AG09309 (cell line): ENCODE results near the gene RPRD1A.

Source experiments
- DNase-seq: peaks from one replicate; pipeline ENCODE4 v3.0.0-alpha.2; 2010; ENCODE audit warnings: low read depth
- H3K4me3 ChIP-seq: 2 replicates; pipeline ENCODE4 v1.5.1; 2011; ENCODE audit warnings: mild to moderate bottlenecking, low read depth, low read length, moderate library complexity; ENCODE audit not compliant: control insufficient read depth
- CTCF ChIP-seq: IDR thresholded peaks from 2 replicates; pipeline ENCODE4 v1.5.1; 2011; ENCODE audit warnings: mild to moderate bottlenecking, low read depth, low read length, inconsistent platforms; ENCODE audit not compliant: insufficient read depth, control insufficient read depth; ENCODE audit errors: missing control alignments

Gene RPRD1A

DNA sequence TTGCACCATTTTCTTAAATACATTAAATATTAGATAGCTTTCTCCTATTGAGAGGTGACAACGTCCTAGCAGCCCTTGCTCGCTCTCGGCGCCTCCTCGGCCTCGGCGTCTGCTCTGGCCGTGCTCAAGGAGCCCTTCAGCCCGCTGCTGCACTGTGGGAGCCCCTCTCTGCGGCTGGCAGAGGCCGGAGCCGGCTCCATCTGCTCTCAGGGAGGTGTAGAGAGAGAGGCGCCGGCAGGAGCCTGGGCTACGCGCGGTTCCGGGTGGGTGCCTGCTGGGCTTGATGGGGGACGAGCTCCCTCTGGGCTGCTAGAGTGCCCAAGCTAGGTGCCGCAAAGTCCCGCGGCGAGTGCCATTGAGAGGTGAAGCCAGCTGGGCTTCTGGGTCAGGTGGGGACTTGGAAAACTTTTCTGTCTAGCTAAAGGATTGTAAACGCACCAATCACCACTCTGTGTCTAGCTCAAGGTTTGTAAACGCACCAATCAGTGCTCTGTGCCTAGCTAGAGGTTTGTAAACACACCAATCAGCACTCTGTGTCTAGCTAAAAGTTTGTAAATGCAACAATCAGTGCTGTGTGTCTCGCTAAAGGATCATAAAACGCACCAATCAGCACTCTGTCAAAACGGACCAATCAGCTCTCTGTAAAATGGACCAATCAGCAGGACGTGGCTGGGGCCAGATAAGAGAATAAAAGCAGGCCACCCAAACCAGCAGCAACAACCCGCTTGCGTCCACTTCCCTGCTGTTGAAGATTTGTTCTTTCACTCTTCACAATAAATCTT lies 3.1 kb downstream of the RPRD1A start:
- no peak overlapping the region for H3K4me3 ChIP-seq
- DNase-seq: no peak
- no peak for TF ChIP-seq CTCF

DNA sequence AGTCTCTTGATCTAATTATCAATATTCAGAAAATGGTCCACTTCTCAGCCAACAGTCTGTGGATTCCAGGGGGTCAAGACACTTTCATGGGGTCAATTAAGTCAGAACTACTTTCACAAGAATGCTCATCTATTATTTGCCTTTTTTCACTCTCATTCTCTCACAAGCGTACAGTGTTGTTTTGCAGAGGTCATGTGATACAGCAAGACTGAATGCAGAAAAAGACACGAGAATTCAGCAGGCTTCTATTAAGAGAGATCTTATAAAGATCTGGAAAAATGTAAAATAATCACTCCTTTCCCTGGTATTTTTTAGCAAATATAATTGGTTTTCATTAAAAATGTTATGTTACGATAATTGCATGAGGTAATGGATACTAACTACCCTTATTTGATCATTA lies 8.7 kb downstream of the RPRD1A start:
- no peak for TF ChIP-seq CTCF
- H3K4me3 ChIP-seq: no peak overlapping the region
- no peak for DNase-seq

DNA sequence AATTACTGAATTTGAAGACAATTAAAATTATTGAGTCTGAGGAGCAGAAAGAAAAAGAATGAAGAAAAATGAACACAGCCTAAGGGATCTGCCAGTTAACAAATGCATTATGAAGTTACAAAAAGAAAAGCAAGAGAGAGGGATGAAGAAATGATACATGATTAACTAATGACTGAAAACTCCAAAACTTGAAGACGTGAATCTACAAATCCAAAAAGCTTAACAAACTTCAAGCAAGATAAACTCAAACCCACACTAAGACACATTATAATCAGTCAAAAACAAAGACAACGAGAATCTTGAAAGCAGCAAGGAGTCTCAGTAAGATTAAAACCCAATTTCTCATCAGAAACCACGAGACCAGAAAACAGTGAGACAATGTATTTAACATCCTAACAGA lies 15.6 kb downstream of the RPRD1A start:
- no peak for TF ChIP-seq CTCF
- no peak overlapping the region for H3K4me3 ChIP-seq
- DNase-seq: no peak

DNA sequence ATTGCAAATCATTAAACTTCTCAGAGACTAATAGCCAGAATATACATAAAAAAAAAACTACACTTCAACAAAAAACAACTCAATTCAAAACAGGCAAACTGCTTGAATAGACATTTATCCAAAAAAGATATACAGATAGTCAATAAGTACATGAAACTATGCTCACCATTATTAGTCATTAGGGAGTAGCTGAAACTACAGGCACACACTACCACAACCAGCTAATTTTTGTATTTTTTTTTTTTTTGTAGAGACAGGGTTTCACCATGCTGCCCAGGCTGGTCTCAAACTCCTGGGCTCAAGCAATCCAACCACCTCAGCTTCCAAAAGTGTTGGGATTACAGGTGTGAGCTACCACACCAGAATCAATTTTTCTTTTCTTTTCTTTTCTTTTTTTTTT lies 16.9 kb downstream of the RPRD1A start:
- DNase-seq: no peak
- TF ChIP-seq CTCF: no peak

DNA sequence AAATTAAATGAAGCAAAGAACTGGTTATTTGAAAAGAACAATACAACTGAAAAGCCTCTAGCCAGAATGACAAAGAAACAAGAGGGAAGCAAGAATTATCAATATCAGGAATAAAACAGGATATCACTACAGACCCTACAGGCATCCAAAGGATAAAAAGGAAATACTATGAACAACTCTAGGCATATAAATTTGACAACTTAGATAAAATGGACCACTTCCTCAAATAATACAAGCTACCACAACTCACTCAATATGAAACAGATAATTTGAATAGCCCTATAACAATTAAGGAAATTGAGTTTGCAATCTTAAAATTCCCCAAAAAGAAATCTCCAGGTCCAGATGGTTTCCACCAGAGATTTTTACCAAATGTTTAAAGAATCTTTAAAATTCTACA lies 19.8 kb downstream of the RPRD1A start:
- H3K4me3 ChIP-seq: no peak overlapping the region
- TF ChIP-seq CTCF: no peak
- DNase-seq: no peak

More for the DNA sequence above, 16.9 kb downstream of the RPRD1A start:
- H3K4me3 ChIP-seq: no peak overlapping the region

DNA sequence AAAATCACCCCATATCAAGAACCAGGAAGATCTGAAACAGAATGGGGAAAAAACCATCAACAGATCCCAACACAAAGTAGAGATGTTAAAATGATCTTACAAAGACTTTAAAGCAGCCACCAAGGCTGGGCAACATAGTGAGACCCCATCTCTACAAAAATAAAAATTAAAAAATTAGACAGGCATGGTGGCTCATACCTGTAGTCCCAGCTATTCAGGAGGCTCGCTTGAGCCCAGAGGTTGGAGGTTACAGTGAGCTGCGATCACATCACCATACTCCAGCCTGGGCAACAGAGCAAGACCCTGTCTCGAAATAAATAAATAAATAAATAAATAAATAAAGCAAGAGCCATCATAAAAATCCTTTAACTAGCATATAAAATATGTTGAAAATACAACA lies 20.5 kb downstream of the RPRD1A start:
- no peak for DNase-seq
- TF ChIP-seq CTCF: no peak
- H3K4me3 ChIP-seq: no peak overlapping the region
